Right hindlimb (tissue), 1 donor: ENCODE data around the gene CCDC81.
A peak's percentile ranks its signal among the peaks of the same experiment; 100 is the strongest.

Experiments
- DNase-seq: peaks from one replicate; pipeline ENCODE4 v3.0.0-alpha.2; 2018

Gene CCDC81

GRCh38 chr11:86442420-86442819 is 67.7 kb downstream of the CCDC81 start:
- DNase-seq, result no peak

- no peak for DNase-seq
Observed at GRCh38 chr11:86442827-86443226, 68.1 kb downstream of the CCDC81 start.

DNA sequence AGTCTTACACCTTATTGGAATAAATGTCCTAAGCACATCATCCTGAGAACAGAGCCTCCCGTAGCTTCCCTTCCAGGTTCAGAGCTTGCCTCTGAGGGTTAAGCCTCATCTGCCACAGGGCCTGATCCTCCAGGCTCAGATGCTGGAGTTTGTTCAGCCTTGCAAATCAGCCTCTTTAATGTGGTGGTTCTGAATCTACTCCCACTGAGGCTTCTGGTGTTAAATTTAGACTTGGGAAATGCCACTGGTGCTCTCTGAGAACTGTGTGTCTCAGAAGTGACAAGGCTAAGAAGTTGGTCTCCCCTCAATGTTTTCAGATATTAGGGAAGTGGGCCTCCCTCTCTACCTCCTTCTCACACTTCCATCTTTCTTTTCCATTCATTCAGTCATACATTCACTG is 68.7 kb downstream of the CCDC81 start:
- no peak for DNase-seq

DNA sequence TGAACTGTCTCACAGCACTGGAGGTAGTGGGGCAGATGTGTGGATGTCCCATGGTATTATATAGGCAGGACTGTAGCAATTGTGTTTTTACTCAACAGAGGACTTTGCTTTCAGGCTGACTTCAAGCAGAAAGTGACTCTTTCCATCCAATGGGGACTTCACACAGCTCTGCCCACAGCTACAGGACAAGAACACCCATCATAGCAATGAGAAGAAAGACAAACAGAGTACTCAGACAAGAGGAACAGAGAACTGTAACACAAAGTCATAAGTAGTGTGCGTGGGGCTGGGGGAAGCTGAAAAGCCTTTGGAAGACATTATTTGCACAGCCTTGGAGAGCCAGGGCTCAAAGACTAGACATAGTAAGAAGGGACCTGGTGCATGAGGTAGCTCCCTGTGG is 70.3 kb downstream of the CCDC81 start:
- no peak for DNase-seq

DNA sequence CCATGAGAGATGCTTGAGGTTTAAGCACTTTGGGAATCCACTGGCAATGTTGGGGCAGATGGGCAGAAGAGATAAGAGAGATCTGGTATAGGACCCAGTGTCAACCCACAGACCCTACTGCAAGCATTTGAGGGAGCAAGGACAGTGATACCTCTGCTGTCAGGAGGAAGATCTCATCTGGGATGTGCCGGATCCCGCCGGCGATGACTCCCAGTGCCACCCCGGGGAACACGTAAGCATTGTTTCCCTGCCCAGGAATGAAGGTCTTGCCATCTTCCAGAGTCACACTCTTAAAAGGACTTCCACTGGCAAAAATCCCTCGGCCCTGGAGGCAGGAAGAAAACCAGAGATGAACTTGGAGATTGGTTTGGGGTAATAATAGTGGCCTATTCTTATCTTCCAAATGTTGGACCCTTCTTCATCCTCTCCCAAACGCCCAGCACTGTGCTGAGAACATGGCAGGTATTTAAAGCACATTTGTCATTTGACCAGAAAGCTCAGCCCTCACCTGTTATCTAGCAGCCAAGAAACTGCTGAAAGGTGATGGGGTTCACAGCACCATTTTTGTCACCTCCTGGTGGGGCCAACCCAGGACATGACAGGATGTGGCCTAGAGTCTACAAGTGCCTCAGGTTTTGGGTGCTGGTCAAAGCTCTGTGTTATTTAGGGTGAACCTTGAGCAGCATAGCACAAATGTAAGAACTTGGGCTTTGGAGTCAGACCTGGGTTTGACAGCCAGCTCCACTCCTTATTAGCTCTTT is 71.7 kb downstream of the CCDC81 start:
- DNase-seq, result no peak

DNA sequence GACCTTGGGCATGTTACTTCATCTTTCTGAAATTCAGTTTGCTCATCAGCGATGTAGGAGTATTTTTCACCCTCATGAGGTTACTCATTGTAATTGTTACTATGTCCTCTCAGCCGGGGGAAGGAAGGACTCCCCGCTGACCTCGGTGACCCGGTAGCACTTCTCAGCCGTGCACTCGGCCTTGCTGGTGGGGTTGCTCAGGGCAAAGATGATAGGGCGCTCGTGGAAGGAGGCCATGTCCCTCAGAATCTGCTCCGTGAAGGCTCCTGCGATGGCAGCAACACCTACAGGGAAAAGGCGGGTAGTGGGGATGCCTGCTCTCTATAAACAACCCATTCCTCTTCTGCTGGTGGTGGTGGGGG is 72.2 kb downstream of the CCDC81 start:
- DNase-seq, result no peak

DNA sequence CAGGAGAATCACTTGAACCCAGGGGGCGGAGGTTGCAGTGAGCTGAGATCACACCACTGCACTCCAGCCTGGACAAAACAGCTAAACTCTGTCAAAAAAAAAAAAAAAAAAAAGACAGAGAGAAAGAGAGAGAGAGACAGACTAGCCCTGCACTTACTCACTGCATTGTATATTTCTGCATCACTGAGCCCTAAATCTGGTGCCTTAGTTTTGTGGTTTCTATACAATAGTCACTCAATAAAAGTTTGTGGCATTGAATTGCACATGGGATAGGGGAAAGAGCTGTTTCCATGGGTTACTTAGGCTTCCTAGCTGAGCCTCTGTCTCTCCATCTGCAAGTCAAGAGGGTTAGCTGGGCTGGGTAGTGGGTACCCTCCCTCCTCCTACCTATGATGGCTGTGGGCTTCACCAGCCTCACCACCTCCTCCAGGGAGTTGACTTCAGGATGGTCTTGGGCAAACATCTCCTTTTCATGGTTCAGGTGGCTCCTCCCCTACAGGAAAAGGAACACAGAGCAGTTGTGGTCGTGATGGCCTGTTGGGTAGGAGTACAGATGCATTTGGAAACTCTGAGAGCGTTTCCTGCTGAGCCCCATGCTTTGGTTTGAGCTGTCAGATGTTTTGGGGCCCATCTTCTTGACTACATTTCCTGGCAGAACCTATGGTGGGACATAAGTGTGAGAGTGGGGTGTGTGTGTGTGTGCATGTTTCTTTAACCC is 73.2 kb downstream of the CCDC81 start:
- no peak for DNase-seq

GRCh38 chr11:86449993-86450629 is 75.4 kb downstream of the CCDC81 start:
- DNase-seq, result no peak

DNA sequence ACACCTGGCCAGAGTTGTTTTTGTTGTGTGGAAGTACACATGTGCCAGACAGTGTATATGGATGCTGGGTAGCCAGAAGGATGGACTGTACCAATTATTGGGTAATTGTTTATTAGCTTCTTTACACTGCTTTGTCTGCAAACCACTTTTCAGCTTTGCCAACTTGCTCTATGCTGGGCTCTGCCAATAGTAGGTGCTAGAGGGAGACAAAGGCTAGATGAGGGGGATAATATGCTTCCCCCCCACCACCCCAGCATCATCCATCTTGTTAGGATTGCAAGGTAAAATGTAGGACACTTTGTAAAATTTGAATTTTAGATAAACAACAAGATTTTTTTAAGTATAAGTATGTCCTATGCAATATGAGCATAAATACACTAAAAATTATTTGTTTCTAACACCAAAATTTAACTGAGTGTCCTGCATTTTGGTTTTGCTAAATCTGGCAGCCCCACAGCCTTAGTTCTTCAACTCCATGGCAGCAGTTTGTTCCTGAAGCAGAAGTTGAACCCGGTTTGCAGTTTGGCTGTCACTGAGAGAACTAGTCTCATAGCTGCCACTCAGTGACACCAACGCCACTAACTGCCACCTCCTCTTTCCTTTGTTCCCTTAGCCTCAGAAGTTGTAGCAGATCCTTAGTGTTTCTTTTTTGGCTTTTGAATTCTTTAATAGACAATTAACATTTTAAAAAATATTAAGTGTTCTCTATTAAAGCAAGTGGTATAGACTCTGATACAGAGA is 78.8 kb downstream of the CCDC81 start:
- no peak for DNase-seq

GRCh38 chr11:86456075-86456939 is 81.6 kb downstream of the CCDC81 start:
- DNase-seq, result peak; percentile 88

DNA sequence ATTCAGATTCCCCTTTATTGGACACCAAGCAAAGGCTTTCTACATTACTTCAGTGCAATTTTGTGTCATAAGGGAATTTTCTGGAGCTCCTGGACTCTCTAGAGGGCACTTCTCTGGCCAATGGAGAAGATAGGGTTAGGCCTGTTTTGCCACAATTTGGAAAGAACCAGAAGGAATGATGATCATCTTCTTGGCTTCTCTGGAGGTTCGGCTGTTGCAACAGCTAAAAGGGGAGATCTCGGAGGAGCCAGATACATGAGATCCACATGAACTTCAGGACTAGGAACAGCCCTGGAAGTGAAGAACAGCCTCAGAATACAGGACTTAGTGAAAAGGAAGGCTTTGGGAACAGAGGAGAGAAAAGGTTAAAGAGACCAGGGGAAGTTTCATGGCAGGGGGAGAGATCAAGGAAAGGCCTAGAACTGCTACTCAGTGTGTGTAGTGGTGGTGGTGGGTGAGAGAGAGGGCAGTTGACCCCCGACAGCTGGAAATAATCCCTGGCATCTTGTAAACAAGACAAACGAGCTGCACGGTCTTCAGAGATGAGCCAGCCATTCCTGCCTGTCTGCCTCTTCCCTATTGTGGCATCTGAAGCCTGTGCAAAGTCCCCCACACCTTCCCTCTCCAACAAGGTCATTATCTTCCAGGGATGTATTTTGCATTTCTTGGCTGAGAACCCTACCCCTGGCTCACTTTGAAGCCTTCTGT is 83.8 kb downstream of the CCDC81 start:
- DNase-seq, result no peak

DNA sequence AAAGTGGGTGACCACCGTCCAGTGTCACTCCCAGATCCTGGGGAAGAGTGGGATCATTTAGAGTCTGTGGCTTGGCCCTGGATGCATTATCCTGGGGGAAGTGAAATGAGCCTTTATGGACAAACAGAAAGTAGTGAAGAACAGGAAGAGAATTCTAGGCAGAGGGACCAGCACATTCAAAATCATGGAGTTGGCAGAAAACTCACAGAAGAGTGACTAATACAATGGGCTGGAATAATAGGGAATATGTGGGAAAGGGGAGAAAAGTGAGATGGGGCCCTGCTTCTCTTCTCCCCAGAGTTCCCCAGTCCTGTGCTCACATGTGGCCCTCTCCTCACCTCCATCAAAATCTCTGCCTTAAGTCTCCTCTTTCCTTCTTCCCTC is 84.3 kb downstream of the CCDC81 start:
- DNase-seq, result no peak

DNA sequence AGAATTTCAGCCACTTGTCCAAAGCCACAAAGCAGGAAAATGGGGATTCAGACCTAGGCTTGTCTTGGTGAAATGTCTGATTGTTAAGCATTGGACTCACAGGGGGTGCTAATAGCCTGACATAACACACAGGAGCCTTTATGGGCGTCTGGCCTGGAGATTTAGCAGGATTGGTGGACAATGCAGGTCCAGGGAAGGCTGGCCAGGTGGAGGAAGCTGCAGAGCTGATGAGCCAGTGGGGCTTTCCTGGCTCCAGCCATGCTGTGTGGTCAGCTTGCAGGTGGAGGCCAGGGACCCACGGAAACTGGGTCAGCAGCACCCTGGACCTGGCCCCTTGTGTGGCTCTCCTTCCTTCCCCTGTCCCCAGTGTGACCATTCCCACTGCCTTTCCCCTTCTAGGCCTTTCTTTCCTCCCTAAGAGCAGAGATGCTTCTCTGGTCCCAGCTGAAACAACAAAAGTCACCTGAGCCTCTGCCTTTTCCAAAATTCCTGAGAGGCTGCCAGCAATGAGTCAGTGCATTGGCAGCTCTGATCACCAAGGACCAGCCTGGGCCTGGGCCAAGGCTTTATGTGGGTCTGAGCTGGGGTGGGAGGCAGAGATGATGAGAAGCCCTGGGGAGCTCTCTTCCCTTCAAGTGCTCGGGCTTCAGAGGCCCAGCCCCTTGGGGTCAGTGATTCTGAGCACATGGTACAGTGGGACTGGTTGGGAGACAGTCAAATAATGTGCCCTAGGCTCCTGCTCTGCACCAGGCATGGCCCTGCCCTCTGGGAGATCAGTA is 85.2 kb downstream of the CCDC81 start:
- peak; percentile 53 for DNase-seq

DNA sequence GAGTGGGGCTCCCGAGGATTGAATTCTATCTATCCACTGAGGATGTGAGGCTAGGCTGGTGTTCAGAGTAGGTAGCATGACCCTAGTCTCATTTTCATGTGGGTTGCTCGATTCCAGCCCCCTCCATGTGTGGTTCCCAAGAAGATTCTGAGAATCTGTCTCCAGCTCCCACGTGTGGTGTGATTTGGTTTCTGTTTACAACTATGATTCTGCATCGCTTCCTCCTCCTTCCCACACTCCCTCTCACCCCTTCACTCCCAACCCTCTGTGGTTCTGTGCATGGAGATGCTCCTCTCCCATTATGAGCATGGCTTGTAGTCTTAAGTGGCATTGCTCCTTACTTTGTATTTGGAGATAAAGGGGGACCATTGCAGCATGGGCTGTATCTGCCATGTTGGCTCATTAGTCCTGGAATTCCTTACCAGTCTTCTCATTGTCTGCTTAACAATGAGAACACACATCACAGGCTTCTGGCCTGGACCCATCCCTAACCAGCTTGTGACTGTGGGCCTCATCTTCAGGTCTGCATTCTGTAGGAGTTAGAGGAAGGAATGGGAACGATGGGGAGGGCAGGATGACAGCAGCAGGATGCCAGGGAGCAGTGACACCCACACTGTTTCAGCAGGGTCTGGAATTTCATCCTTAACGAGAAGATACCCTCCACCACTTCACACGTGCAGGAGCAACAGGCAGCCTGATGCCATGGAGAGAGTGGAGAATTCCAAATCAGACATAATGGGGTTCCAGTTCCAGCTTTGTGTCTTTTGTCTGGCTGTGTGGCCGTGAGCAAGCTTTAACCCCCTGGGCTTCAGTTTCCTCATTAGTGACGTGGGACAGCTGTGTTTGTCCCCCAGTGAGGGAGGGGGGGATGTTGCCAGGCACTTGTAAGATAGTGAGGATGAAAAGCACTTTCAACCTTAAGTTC is 86.0 kb downstream of the CCDC81 start:
- DNase-seq, result no peak

DNA sequence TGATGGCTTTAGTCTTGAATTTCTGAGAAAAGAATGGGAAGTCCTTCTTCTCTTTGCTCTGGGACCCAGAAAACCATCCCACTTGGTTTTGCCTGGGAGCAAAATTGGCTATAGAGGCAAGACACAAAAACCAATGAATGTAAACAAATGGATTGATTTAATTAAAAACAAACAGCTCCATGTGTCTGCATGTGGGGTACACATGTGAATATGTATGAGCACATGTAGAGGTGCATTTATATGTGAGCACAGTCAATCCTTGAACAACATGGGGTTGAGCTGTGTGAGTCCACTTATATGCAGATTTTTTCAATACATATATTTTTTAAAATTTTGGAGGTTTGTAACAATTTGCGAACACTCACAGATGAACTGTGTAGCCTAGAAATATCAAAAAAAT is 87.2 kb downstream of the CCDC81 start:
- no peak for DNase-seq

DNA sequence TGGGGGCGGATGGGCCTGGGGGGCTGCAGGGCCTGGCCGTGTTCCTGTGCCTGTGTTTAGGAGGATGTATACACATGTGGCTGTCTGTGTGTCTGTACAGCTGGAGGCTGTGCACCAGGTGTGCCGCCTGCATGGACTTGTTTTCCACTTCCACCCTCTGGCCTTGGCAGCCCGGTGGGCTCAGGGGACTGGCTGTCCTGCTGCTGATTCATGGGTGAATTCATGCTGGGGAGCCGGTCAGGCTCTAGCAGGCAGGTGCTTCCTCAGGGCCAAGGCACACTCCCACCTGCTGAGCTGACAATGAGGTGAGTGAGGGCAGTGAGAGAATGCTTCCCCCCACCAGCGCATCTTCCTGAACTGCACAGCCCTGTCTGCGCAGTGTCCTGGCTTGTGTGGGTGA is 88.4 kb downstream of the CCDC81 start:
- no peak for DNase-seq

DNA sequence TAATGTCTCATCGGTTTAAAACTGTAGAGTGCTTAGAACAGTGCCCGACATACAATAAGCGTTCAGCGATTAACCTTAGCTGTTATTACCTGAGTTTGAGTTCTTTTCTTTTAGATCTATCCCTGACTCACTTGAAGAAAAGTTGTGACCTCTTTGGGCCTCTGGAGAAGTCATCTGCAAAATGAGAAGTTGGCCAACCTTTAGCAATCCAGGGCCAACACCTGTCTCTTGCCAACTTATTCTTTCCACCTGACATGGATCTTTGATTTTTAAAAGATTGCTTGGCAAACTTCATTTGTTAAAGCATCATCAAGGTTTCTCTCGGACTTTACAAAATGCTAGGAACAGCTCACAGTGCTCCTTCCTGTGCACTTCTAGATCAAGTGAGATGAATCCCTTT is 89.3 kb downstream of the CCDC81 start:
- no peak for DNase-seq

GRCh38 chr11:86464509-86465221 is 90.0 kb downstream of the CCDC81 start:
- no peak for DNase-seq

GRCh38 chr11:86468169-86468568 is 93.5 kb downstream of the CCDC81 start:
- DNase-seq, result no peak
